IPS DF 6.9 (cell line): Measurements from ENCODE around the gene BRINP1.

Experiments
- DNase-seq: peaks from one replicate; pipeline ENCODE4 v3.0.0-alpha.2; 2013; ENCODE audit warnings: low read depth, low spot score
- H3K27ac ChIP-seq: one replicate; pipeline ENCODE4 v1.5.1; 2013; ENCODE audit warnings: low read length, control low read depth
- H3K27me3 ChIP-seq: 2 replicates; pipeline ENCODE4 v1.6.1; 2013; ENCODE audit warnings: mild to moderate bottlenecking, low read length; ENCODE audit not compliant: control insufficient read depth, insufficient read depth
- H3K36me3 ChIP-seq: 2 replicates; pipeline ENCODE4 v1.6.1; 2013; ENCODE audit warnings: low read length; ENCODE audit not compliant: control insufficient read depth, insufficient read depth
- H3K4me1 ChIP-seq: 2 replicates; pipeline ENCODE4 v1.6.1; 2013; ENCODE audit warnings: low read length; ENCODE audit not compliant: control insufficient read depth, insufficient read depth
- H3K4me3 ChIP-seq: 2 replicates; pipeline ENCODE4 v1.5.1; 2013; ENCODE audit warnings: mild to moderate bottlenecking, low read length
- H3K9me3 ChIP-seq: 2 replicates; pipeline ENCODE4 v1.6.1; 2013; ENCODE audit warnings: low read length, inconsistent platforms; ENCODE audit not compliant: control insufficient read depth, insufficient read depth
- WGBS: extraction: QIAGEN DNeasy Blood & Tissue Kit; methylation state at CpG from one replicate; pipeline ENCODE4 v1.1.7; 2013; ENCODE audit warnings: mixed read lengths, missing lambda C conversion rate; ENCODE audit not compliant: insufficient read length, insufficient coverage; 5-methylcytosine and 5-hydroxymethylcytosine counted together

The BRINP1 gene

GRCh38 chr9:119302988-119303698, 66.1 kb downstream of the BRINP1 start:
- no peak overlapping the region for H3K4me3 ChIP-seq
- no peaks in the 10 kb centered on the region for H3K27me3 ChIP-seq
- peaks cover 12% of the 10 kb centered on the region; the same call in 1 of the 2 replicates for H3K4me1 ChIP-seq
- no CpG with 5 or more reads among the region's 13 CpGs for WGBS
- H3K27ac ChIP-seq, result no peak overlapping the region
- H3K36me3 ChIP-seq, result no peaks in the 10 kb centered on the region
- H3K9me3 ChIP-seq, result no peaks in the 10 kb centered on the region
- DNase-seq, result no peak

GRCh38 chr9:119298076-119298853, 71.0 kb downstream of the BRINP1 start:
- no peak for DNase-seq
- Histone ChIP-seq H3K27me3 (no peaks in the 10 kb centered on the region), H3K4me1 (peaks cover 4% of the 10 kb centered on the region; the same call in 1 of the 2 replicates), H3K9me3 (no peaks in the 10 kb centered on the region), H3K36me3 (no peaks in the 10 kb centered on the region), H3K27ac (peak overlapping the region; percentile 58), H3K4me3 (no peak overlapping the region)
- no CpG with 5 or more reads among the region's 3 CpGs for WGBS

- no peak overlapping the region for H3K27ac ChIP-seq
- peaks cover 1% of the 10 kb centered on the region; the same call in 1 of the 2 replicates for H3K4me1 ChIP-seq
- no CpG with 5 or more reads among the region's 1 CpG for WGBS
- H3K27me3 ChIP-seq, result no peaks in the 10 kb centered on the region
- no peaks in the 10 kb centered on the region for H3K9me3 ChIP-seq
- H3K36me3 ChIP-seq, result no peaks in the 10 kb centered on the region
- H3K4me3 ChIP-seq, result no peak overlapping the region
- no peak for DNase-seq
Measured at GRCh38 chr9:119291554-119291953, 77.7 kb downstream of the BRINP1 start.

DNA sequence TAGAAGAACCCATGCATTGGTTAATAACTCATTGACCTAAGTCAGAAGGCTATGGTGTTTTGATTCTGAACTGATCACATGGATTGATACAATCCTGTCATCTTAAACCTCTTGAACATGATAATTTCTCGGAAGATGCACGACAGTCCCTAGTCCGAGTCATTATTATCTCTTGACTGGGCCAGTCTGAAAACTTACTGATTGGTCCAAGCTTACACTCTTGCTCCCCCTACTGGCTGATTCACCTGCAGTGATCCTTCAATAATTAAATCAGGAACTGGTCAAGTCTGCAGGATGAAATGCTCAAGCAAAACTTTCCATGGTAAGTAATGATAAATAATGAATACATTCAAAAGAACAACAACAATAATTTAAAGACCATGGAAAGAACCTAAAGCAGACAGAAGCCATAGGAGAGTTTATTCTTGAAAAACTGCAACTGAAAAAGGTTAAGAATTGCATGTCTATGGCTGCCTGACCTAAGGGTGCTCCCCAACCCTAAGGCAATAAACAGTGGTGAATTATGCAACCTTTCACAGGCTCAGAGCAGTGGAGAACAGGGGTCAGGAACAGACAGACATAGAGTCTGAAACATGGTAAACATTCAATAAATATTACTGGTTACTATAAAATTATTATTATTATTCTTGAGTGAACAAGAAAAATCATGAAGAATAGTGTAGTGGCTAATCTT, 79.3 kb downstream of the BRINP1 start:
- no peaks in the 10 kb centered on the region for H3K36me3 ChIP-seq
- WGBS, result no CpG with 5 or more reads among the region's 3 CpGs
- no peak overlapping the region for H3K4me3 ChIP-seq
- H3K27ac ChIP-seq, result no peak overlapping the region
- peaks cover 1% of the 10 kb centered on the region; the same call in 1 of the 2 replicates for H3K4me1 ChIP-seq
- H3K27me3 ChIP-seq, result no peaks in the 10 kb centered on the region
- no peak for DNase-seq
- H3K9me3 ChIP-seq, result no peaks in the 10 kb centered on the region

- no peaks in the 10 kb centered on the region for H3K36me3 ChIP-seq
- H3K27ac ChIP-seq, result no peak overlapping the region
- H3K9me3 ChIP-seq, result no peaks in the 10 kb centered on the region
- H3K4me1 ChIP-seq, result peaks cover 3% of the 10 kb centered on the region; the same call in 1 of the 2 replicates
- WGBS, result no CpG with 5 or more reads among the region's 12 CpGs
- no peaks in the 10 kb centered on the region for H3K27me3 ChIP-seq
- no peak for DNase-seq
- no peak overlapping the region for H3K4me3 ChIP-seq
Measured at GRCh38 chr9:119284587-119285337, 84.5 kb downstream of the BRINP1 start.

DNA sequence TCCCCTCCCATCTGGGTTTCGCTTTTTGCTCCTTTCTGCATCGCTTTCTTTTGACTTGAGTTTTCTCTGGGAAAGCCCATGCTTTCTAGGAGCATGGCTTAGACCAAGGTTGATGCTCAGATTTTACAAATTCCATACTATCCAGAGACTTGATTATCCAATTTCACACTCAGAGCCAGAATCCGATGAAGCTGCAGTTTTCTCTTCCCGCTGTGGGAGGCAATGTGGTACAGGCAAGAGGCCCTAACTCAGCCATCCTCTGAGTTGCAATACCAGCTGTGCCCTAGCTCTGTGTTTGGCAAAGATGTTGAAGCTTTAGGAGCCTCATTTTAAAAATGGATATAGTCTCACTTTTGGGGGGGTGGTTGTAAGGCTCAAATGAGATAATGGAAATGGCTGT, 85.1 kb downstream of the BRINP1 start:
- Histone ChIP-seq H3K9me3 (no peaks in the 10 kb centered on the region), H3K4me1 (peaks cover 3% of the 10 kb centered on the region; the same call in 1 of the 2 replicates)
- no peak for DNase-seq

DNA sequence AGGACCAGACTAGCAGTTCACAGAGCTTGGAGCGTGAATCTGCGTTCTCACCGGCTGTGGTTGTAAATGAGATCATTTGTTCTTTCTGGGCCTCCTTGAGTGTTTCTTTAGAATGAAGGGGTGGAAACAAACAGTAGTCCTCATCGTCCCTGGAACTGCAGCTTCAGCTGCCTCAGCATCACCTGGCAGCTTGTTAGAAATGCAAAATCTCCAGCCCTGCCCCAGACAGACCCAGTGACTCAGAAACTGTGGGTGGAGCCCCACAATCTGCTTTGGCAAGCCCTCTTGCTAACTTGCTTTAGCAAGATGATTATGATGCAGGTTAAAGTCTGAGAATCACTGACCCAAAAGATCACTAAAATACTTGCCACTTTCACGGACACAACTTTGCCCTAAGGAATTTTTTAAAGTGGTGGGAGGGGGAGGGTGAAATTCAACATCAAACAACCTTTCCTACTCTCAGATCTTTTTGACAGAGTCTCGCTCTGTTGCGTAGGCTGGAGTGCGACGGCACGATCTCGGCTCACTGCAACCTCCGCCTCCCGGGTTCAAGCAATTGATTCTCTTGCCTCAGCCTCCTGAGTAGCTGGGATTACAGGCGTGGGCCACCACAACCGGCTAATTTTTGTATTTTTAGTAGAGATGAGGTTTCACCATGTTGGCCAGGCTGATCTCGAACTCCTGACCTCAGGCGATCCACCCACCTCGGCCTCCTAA, 86.0 kb downstream of the BRINP1 start:
- no peaks in the 10 kb centered on the region for H3K36me3 ChIP-seq
- WGBS, result no CpG with 5 or more reads among the region's 18 CpGs
- no peaks in the 10 kb centered on the region for H3K27me3 ChIP-seq
- H3K27ac ChIP-seq, result no peak overlapping the region
- no peak for DNase-seq
- H3K4me3 ChIP-seq, result no peak overlapping the region
- H3K9me3 ChIP-seq, result no peaks in the 10 kb centered on the region
- peaks cover 2% of the 10 kb centered on the region; the same call in 1 of the 2 replicates for H3K4me1 ChIP-seq

More for the DNA sequence above, 85.1 kb downstream of the BRINP1 start:
- no peak overlapping the region for H3K4me3 ChIP-seq
- H3K27ac ChIP-seq, result no peak overlapping the region
- H3K27me3 ChIP-seq, result no peaks in the 10 kb centered on the region
- WGBS, result no CpG with 5 or more reads among the region's 4 CpGs
- H3K36me3 ChIP-seq, result no peaks in the 10 kb centered on the region

DNA sequence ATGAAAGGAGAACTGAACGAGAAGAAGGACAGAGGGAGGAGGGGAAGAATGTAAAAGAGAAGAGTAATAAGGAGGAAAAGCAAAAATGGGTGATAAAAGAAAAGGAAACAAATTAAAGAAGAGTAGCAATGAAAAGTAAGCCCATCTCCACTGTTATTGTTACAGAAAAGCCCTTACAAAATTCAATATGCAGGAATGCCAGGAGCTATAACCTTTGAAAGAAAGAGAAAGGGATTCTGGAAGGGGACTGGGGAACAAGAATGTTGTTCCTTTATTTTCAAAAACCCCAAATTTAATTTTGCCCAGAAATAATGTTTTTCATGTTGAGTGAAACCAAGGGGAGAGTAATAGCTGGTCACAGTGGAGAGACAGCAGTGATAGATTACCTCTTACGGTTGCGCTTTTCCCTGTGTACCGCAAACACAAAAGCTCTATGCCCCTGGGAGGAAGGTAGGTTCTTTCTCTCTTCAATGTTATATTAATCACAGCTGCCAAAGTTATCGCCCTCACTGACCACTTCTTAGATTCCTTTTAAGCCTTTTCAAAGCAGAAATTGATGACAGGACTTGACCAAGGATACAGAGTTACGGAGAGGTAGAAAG, 86.7 kb downstream of the BRINP1 start:
- no peak for DNase-seq
- no peaks in the 10 kb centered on the region for H3K36me3 ChIP-seq
- H3K4me3 ChIP-seq, result no peak overlapping the region
- no peaks in the 10 kb centered on the region for H3K27me3 ChIP-seq
- H3K9me3 ChIP-seq, result no peaks in the 10 kb centered on the region
- H3K4me1 ChIP-seq, result 0 out of 2 replicates have a peak, but pooled peaks cover 2% of the 10 kb centered on the region
- no CpG with 5 or more reads among the region's 6 CpGs for WGBS
- no peak overlapping the region for H3K27ac ChIP-seq

DNA sequence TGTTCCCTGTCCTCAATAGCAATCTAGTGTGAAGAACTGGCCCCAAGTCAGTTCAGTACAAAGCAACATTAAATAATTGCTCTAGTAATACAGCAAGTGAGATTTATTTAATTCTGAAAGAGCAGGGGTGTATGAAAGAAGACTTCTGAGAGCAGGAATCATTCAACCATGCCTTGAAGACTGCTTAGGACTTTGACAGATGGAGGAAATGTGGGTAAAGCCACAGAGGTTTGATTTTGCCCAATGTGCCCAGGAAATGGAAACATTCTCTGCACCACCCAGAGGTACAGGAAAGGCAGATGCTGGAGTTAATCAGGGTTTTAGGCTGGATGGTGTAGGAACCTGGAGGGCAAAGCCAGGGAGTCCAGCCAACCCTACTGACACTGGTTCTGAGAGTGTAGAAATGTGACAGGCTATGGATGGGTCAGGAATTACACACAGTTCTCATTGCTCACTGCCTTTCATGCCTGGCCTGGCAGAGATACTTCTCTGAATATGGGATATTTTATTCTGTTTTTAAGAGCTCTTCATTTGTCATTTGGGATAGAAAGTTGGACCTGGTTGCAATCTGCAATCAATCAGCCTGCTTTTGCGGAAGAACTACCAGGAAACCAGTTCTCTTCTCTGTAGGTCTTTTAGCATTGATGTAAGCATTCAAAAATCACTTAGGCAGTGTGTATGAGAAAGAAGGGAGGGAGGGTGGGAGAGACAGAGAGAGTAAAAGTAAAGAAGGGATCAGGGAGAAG, 88.3 kb downstream of the BRINP1 start:
- H3K4me3 ChIP-seq, result no peak overlapping the region
- no peaks in the 10 kb centered on the region for H3K36me3 ChIP-seq
- H3K9me3 ChIP-seq, result no peaks in the 10 kb centered on the region
- DNase-seq, result no peak
- no peaks in the 10 kb centered on the region for H3K27me3 ChIP-seq
- H3K4me1 ChIP-seq, result 0 out of 2 replicates have a peak, but pooled peaks cover 2% of the 10 kb centered on the region
- H3K27ac ChIP-seq, result no peak overlapping the region
- WGBS, result no CpG with 5 or more reads among the region's 1 CpG
